ENCODE results near the gene ATP6V1F. TPM values are rescaled to one million over a fixed set of nuclear protein-coding genes. Genes with fewer than 3 reads are reported as not detected.

Gene ATP6V1F
- total RNA-seq, 1 donor from 2014 or later = 61.4 TPM

- Histone ChIP-seq H3K4me2 (peak overlapping the region; percentile 72), H3K36me3 (no peaks in the 10 kb centered on the region), H3F3A (ENCODE audit: low read depth) (peaks cover 14% of the 10 kb centered on the region), H3K9me3 (ENCODE audit: low read depth) (no peaks in the 10 kb centered on the region), H3K4me1 (no peaks in the 10 kb centered on the region), H3K4me3 (peak overlapping the region; percentile 38), H3K9ac (no peak overlapping the region), H3K27me3 (peaks cover 25% of the 10 kb centered on the region), H4K20me1 (ENCODE audit: low read depth) (no peaks in the 10 kb centered on the region), H3K27ac (no peak overlapping the region), H3K79me2 (ENCODE audit: low read depth) (no peaks in the 10 kb centered on the region), H2AFZ (replicated peaks) (peak overlapping the region; percentile 47)
- peak; percentile 1 for TF ChIP-seq EZH2phosphoT487 (IDR thresholded peaks at IDR 0.05)
- no peak for TF ChIP-seq EZH2 (IDR thresholded peaks at IDR 0.05)
- peak; percentile 16 for TF ChIP-seq CTCF (IDR thresholded peaks at IDR 0.05)
- Mint-ChIP-seq H3K9me3 (no peaks in the 10 kb centered on the region), H3K27me3 (ENCODE audit: insufficient read depth, low read depth) (peaks cover 12% of the 10 kb centered on the region), H3K27ac (no peak overlapping the region), H3K36me3 (no peaks in the 10 kb centered on the region), H3K4me1 (no peaks in the 10 kb centered on the region), H3K4me3 (no peak overlapping the region)
- peak; percentile 63 for DNase-seq (ENCODE audit: low spot score)
Observed at GRCh38 chr7:128891110-128891941, 28.7 kb downstream of the ATP6V1F start.

DNA sequence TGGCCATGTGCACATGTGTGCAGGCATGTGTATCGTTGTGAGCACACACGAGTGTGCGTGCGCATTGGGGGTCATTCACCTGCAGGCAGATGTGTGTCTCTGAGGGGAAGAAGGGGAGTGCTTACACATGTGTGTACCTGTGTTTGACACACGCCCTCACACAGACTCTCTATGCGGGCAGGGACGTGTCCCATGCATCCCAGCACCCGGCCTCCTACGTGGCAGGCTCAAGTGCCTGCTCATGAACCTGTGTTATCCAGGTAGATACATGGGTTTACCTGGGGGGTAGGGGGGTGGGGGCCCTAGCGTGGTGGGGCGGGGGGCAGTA lies 29.2 kb downstream of the ATP6V1F start:
- no peaks in the 10 kb centered on the region for H3K9me3 Mint-ChIP-seq

GRCh38 chr7:128892521-128893250 lies 30.0 kb downstream of the ATP6V1F start:
- H3K9me3 ChIP-seq (ENCODE audit: low read depth) = no peaks in the 10 kb centered on the region
- DNase-seq (ENCODE audit: low spot score) = no peak
- no peaks in the 10 kb centered on the region for H3K36me3 ChIP-seq
- H3K4me2 ChIP-seq = no peak overlapping the region
- no peak overlapping the region for H3K27ac ChIP-seq
- H3K36me3 Mint-ChIP-seq = no peaks in the 10 kb centered on the region
- H3K27ac Mint-ChIP-seq = no peak overlapping the region
- TF ChIP-seq EZH2 (IDR thresholded peaks at IDR 0.05) (no peak), CTCF (IDR thresholded peaks at IDR 0.05) (no peak), EZH2phosphoT487 (IDR thresholded peaks at IDR 0.05) (no peak)
- no peak overlapping the region for H3K4me3 ChIP-seq
- no peaks in the 10 kb centered on the region for H3K79me2 ChIP-seq (ENCODE audit: low read depth)
- H3K9ac ChIP-seq = no peak overlapping the region
- H4K20me1 ChIP-seq (ENCODE audit: low read depth) = no peaks in the 10 kb centered on the region
- H3K4me1 ChIP-seq = no peaks in the 10 kb centered on the region
- H3K4me1 Mint-ChIP-seq = no peaks in the 10 kb centered on the region
- H3F3A ChIP-seq (ENCODE audit: low read depth) = peaks cover 14% of the 10 kb centered on the region
- H3K9me3 Mint-ChIP-seq = no peaks in the 10 kb centered on the region
- H3K27me3 Mint-ChIP-seq (ENCODE audit: insufficient read depth, low read depth) = peaks cover 9% of the 10 kb centered on the region
- no peak overlapping the region for H2AFZ ChIP-seq (replicated peaks)
- H3K4me3 Mint-ChIP-seq = no peak overlapping the region
- peaks cover 25% of the 10 kb centered on the region for H3K27me3 ChIP-seq

More for the DNA sequence above, 29.2 kb downstream of the ATP6V1F start:
- TF ChIP-seq EZH2phosphoT487 (IDR thresholded peaks at IDR 0.05) (no peak), EZH2 (IDR thresholded peaks at IDR 0.05) (no peak)
- Mint-ChIP-seq H3K4me3 (no peak overlapping the region), H3K4me1 (no peaks in the 10 kb centered on the region), H3K27me3 (ENCODE audit: insufficient read depth, low read depth) (peaks cover 11% of the 10 kb centered on the region), H3K27ac (no peak overlapping the region), H3K36me3 (no peaks in the 10 kb centered on the region)
- H3K4me2 ChIP-seq = no peak overlapping the region
- no peaks in the 10 kb centered on the region for H3K9me3 ChIP-seq (ENCODE audit: low read depth)
- no peaks in the 10 kb centered on the region for H3K79me2 ChIP-seq (ENCODE audit: low read depth)
- DNase-seq (ENCODE audit: low spot score) = no peak
- H2AFZ ChIP-seq (replicated peaks) = no peak overlapping the region
- no peaks in the 10 kb centered on the region for H3K4me1 ChIP-seq
- H3K9ac ChIP-seq = no peak overlapping the region
- peaks cover 14% of the 10 kb centered on the region for H3F3A ChIP-seq (ENCODE audit: low read depth)
- H3K27ac ChIP-seq = no peak overlapping the region
- peaks cover 25% of the 10 kb centered on the region for H3K27me3 ChIP-seq
- no peaks in the 10 kb centered on the region for H4K20me1 ChIP-seq (ENCODE audit: low read depth)
- H3K4me3 ChIP-seq = no peak overlapping the region
- H3K36me3 ChIP-seq = no peaks in the 10 kb centered on the region
